Adrenal gland (tissue), 5 donors: ENCODE results near the gene KRT222.

ENCODE experiments used
- CTCF ChIP-seq, 6 experiments: fragments of 450-650 bp in 4 of 6; fragments of 200-600 bp in 2 of 6; sonication (generic) in 1 of 6; IDR thresholded peaks; 1 replicate in 5 of 6; 2 replicates in 1 of 6; pipeline versions ENCODE4 v1.5.1 to v1.8.0; 2016 to 2021; ENCODE audit warnings: antibody characterized with exemption in 6 of 6, mild to moderate bottlenecking in 2 of 6, moderate library complexity in 1 of 6
- POLR2A ChIP-seq, 2 donors: fragments of 450-650 bp; IDR thresholded peaks; one replicate each; pipeline ENCODE4 v1.6.1; 2017; ENCODE audit warnings: antibody characterized with exemption in 2 of 2, mild to moderate bottlenecking in 2 of 2, moderate library complexity in 1 of 2
- donor health status: DM: no; HTN: no; CAD: no.

DNA sequence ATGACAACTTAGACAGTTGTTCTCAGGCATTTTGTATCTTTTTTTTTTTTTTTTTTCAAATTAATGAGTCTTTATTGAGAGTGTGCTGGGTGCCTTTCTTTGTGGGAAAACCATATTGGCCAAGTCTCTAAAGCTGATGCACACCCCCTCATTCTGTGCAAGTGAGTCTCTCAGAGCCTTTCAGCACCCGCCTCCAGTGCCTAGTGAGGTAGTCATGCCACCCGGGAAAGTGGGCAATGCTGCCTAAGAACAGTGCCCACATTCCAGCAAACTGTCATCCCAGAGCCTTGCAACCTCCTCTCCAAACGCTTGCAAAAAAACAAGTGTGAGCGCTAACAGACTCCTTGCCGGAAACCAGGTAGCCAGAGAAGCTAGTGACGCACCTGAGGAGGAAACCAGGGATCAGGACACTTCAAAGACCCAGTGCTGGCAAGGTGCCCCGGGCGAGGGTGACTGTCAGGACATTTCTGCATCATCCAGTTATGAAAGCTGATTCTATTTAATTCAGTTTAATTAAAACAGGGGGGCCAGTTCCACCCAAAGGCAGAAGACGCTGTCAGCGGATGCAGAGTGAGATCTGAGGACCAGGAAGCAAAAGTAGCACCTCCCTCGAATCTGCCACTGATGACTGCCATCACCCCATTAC is 52.3 kb downstream of the KRT222 start:
- TF ChIP-seq CTCF (IDR thresholded peaks at IDR 0.05) = no peak
- no peak for TF ChIP-seq POLR2A (IDR thresholded peaks at IDR 0.05)
